B cell (primary cell): ENCODE measurements around the gene EHD1.

Experiments
- CTCF ChIP-seq: fragments of 200-600 bp; IDR thresholded peaks from one replicate; pipeline ENCODE4 v1.8.0; 2022; ENCODE audit warnings: antibody characterized with exemption, mild to moderate bottlenecking
- EZH2 ChIP-seq: IDR thresholded peaks from 2 replicates; pipeline ENCODE4 v1.6.1; 2012; ENCODE audit warnings: borderline replicate concordance, low read depth, mild to moderate bottlenecking, moderate library complexity, low read length; ENCODE audit not compliant: insufficient read depth, poor library complexity, severe bottlenecking

GRCh38 chr11:64914123-64914522, 35.7 kb upstream of the EHD1 start:
- TF ChIP-seq CTCF = no peak
- no peak for TF ChIP-seq EZH2
